ENCODE data around the gene OSMR. TPM values are rescaled to one million over a fixed set of nuclear protein-coding genes. Genes with fewer than 3 reads are reported as not detected.

Gene OSMR
- total RNA-seq, 6 experiments from 2014 or later: 28.1 to 36.6 (median 31.3) TPM

GRCh38 chr5:38872826-38873225, 27.0 kb downstream of the OSMR start:
- TF ChIP-seq CTCF (IDR thresholded peaks at IDR 0.05): no peak
- Mint-ChIP-seq H3K4me3 (no peak overlapping the region), H3K9me3 (no peaks in the 10 kb centered on the region), H3K27ac (peak overlapping the region; percentile 91), H3K36me3 (ENCODE audit: low read depth) (peaks cover 53% of the 10 kb centered on the region), H3K27me3 (ENCODE audit: insufficient read depth) (no peaks in the 10 kb centered on the region), H3K4me1 (ENCODE audit: low read depth) (peaks cover 68% of the 10 kb centered on the region)
- DNase-seq: no peak

GRCh38 chr5:38874948-38875456, 29.2 kb downstream of the OSMR start:
- H3K27me3 Mint-ChIP-seq (ENCODE audit: insufficient read depth): no peaks in the 10 kb centered on the region; the same call in 1 of the 2 replicates
- no peak for DNase-seq
- peaks cover 57% of the 10 kb centered on the region for H3K36me3 Mint-ChIP-seq (ENCODE audit: low read depth)
- no peaks in the 10 kb centered on the region for H3K9me3 Mint-ChIP-seq
- no peak for TF ChIP-seq CTCF (IDR thresholded peaks at IDR 0.05)
- no peak overlapping the region for H3K27ac Mint-ChIP-seq
- peaks cover 53% of the 10 kb centered on the region for H3K4me1 Mint-ChIP-seq (ENCODE audit: low read depth)
- no peak overlapping the region for H3K4me3 Mint-ChIP-seq

GRCh38 chr5:38878391-38879077, 32.7 kb downstream of the OSMR start:
- Mint-ChIP-seq H3K9me3 (no peaks in the 10 kb centered on the region), H3K4me3 (no peak overlapping the region), H3K4me1 (ENCODE audit: low read depth) (peaks cover 18% of the 10 kb centered on the region), H3K27ac (no peak overlapping the region), H3K27me3 (ENCODE audit: insufficient read depth) (no peaks in the 10 kb centered on the region; the same call in 1 of the 2 replicates), H3K36me3 (ENCODE audit: low read depth) (peaks cover 73% of the 10 kb centered on the region)
- DNase-seq: no peak
- TF ChIP-seq CTCF (IDR thresholded peaks at IDR 0.05): no peak

- no peaks in the 10 kb centered on the region for H3K9me3 Mint-ChIP-seq
- H3K4me3 Mint-ChIP-seq: no peak overlapping the region
- H3K27me3 Mint-ChIP-seq (ENCODE audit: insufficient read depth): no peaks in the 10 kb centered on the region; the same call in 1 of the 2 replicates
- peaks cover 75% of the 10 kb centered on the region for H3K36me3 Mint-ChIP-seq (ENCODE audit: low read depth)
- TF ChIP-seq CTCF (IDR thresholded peaks at IDR 0.05): no peak
- H3K4me1 Mint-ChIP-seq (ENCODE audit: low read depth): peaks cover 14% of the 10 kb centered on the region
- DNase-seq: no peak
- H3K27ac Mint-ChIP-seq: no peak overlapping the region
Observed at GRCh38 chr5:38879078-38879460, 33.3 kb downstream of the OSMR start.

- H3K9me3 Mint-ChIP-seq: no peaks in the 10 kb centered on the region
- H3K27ac Mint-ChIP-seq: no peak overlapping the region
- H3K4me3 Mint-ChIP-seq: no peak overlapping the region
- DNase-seq: no peak
- peaks cover 65% of the 10 kb centered on the region for H3K36me3 Mint-ChIP-seq (ENCODE audit: low read depth)
- TF ChIP-seq CTCF (IDR thresholded peaks at IDR 0.05): no peak
- no peaks in the 10 kb centered on the region; the same call in 1 of the 2 replicates for H3K27me3 Mint-ChIP-seq (ENCODE audit: insufficient read depth)
- H3K4me1 Mint-ChIP-seq (ENCODE audit: low read depth): no peaks in the 10 kb centered on the region
Observed at GRCh38 chr5:38883842-38884241, 38.0 kb downstream of the OSMR start.
